ENCODE measurements around the gene PDS5B.

DNA sequence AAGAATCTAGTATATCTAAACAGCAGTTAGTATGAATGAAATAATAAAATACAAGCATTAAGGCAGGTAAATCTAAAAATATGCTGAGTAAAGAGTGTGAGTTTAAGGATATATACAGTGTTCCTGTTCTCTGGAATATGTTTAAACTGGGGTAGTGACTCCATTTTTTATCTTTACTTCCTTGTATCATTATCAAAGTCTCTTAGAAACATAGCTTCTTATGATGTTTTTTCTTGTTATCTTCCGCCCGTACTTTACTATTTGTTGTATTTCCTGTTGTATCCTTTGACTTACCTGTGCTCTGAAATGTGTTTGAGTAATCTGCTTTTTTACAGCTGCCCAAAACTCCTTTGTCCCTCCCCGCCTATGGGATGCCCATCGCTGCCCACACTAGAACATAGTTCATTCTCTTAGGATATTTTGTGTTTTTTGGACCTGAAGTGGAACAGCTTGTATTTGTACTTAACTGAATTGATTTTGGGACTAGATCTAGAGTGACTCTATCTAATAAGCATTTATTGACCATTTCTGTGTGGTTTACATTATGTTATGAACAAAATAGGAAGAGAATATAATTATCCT, 80.8 kb downstream of the PDS5B start:
- TF ChIP-seq POLR2A (IDR thresholded peaks at IDR 0.05): no peak
- TF ChIP-seq, protein P1, sequence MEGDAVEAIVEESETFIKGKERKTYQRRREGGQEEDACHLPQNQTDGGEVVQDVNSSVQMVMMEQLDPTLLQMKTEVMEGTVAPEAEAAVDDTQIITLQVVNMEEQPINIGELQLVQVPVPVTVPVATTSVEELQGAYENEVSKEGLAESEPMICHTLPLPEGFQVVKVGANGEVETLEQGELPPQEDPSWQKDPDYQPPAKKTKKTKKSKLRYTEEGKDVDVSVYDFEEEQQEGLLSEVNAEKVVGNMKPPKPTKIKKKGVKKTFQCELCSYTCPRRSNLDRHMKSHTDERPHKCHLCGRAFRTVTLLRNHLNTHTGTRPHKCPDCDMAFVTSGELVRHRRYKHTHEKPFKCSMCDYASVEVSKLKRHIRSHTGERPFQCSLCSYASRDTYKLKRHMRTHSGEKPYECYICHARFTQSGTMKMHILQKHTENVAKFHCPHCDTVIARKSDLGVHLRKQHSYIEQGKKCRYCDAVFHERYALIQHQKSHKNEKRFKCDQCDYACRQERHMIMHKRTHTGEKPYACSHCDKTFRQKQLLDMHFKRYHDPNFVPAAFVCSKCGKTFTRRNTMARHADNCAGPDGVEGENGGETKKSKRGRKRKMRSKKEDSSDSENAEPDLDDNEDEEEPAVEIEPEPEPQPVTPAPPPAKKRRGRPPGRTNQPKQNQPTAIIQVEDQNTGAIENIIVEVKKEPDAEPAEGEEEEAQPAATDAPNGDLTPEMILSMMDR (IDR thresholded peaks at IDR 0.05): no peak

Measured in Peyer's patch (tissue), 4 donors.